GM19035 (cell line): ENCODE results near the gene FGGY.

Source experiments
- ATAC-seq: cut with Tn5 transposase; IDR thresholded peaks from one replicate; pipeline ENCODE4 v1.9.1; 2021; ENCODE audit not compliant: unreplicated experiment

FGGY gene

GRCh38 chr1:59750328-59751003 is 453.6 kb downstream of the FGGY start:
- ATAC-seq: no peak

DNA sequence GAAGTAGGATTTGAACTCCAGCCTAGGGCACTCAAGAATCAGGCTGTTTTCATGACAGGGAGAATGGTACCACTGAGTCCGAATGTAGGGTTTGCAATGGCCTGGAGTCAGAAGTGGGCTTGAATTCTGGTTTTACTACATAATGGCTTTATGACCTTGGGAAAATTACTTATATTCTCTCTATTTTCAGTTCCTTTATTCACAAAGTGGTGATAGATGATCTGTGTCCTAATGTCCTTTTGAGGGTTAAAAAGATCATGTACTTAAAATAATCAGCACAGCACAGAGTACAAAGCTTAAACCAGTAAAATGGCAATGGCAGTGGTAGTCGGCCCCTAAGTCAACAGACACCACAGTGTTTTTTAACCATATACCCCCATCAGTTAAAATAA is 454.1 kb downstream of the FGGY start:
- ATAC-seq: no peak

GRCh38 chr1:59751801-59752200 is 454.9 kb downstream of the FGGY start:
- no peak for ATAC-seq

- peak; percentile 68 for ATAC-seq
Measured at GRCh38 chr1:59752556-59753414, 455.9 kb downstream of the FGGY start.

GRCh38 chr1:59755069-59755685 is 458.3 kb downstream of the FGGY start:
- ATAC-seq: no peak

DNA sequence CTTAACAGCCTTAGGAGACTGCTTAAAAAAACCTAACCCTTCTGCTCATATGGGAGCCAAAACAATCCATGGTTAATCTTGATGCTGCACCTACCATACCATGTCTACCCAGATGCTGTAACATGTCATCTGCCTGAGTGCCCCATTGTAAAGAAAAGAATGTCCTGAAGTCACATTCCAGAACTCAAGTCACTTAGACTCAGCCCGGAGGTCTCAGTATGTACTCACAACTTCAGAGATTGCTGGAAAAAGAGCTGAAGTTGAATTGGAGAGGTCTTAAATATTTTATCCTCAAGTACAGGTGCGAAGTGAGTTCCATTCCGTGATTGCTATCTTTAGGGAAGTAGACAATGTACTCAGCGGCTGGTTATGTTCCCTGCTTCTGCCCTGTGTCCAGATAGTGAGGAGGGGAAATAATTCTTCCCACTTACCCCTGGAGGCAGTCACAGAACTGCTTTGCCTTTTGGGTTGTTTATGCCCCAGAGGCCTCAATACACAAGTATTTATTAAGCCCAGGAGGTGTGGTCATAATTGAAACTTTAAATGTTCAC is 460.4 kb downstream of the FGGY start:
- ATAC-seq: no peak

GRCh38 chr1:59759156-59759925 is 462.4 kb downstream of the FGGY start:
- ATAC-seq: peak; percentile 87

- ATAC-seq: no peak
Measured at GRCh38 chr1:59761443-59761842, 464.5 kb downstream of the FGGY start.

GRCh38 chr1:59763418-59763817 is 466.5 kb downstream of the FGGY start:
- ATAC-seq: no peak

GRCh38 chr1:59765011-59765730 is 468.3 kb downstream of the FGGY start:
- no peak for ATAC-seq

DNA sequence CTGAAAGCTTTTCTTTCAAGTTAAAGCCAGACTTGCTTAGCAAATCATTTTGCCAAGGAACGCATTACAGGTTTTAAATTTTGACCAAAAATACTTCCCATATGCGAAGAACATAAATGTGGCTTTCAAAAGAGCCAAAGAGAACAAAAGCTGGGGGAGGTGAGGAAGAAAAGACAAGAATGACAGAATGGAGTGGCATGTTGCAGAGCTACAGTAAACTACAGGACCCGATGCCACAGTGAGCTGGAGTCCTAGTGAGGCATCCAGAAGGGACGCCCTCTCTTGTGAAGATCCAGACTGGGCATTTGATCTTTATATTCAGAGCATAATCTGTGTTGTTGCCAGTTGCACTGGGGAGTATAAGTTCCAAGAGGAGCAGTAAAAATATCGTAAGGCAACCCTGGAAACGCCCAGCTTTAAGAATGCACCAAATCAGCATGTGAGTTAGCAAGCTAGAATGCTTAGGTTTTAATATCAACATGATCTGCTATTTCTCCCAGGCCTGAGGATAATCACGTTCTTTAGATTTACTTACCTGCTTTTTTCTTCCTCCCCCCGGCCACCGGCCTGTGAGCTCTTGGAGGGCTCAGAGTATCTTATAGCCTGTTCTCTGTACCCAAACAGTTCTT is 469.4 kb downstream of the FGGY start:
- no peak for ATAC-seq

DNA sequence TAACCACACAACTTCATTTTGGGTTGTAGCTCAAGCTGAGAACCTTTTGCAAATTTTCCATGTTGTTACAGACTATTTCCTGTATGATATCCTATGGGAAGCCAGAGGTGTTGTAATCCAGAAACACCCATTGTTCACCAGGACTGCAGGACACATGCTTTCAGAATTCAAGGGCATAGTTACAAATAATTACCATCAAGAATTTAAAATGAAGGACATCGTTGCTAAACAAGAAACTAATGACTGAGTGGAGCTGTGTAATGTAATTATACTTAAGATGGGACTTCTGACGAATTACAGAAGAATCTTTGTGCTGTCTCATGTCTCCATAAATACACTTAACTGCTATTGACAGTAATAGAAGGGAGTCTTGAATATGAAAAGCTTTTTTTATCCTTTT is 470.2 kb downstream of the FGGY start:
- no peak for ATAC-seq

GRCh38 chr1:59768792-59769735 is 472.2 kb downstream of the FGGY start:
- no peak for ATAC-seq

- no peak for ATAC-seq
Measured at GRCh38 chr1:59769736-59770095, 472.8 kb downstream of the FGGY start.

- no peak for ATAC-seq
Measured at GRCh38 chr1:59771361-59771760, 474.5 kb downstream of the FGGY start.

DNA sequence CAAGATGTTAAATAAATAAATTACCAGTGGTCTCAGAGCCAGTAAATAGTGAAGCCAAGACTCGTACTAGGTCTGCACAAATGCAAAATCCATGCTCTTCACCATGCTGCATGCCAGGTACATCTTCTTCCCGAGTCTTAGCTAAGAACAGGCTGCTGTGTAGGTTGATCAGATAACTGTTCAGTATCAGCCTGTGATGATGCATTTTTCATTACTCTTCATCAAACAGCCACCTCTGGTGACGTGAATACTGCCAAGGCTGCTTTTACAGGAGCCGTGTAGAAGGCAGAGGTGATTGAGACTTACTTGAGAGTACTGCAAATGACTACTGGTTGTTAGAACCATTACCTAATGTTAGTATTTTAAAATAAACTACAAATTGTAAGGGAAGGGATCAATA is 478.6 kb downstream of the FGGY start:
- no peak for ATAC-seq

DNA sequence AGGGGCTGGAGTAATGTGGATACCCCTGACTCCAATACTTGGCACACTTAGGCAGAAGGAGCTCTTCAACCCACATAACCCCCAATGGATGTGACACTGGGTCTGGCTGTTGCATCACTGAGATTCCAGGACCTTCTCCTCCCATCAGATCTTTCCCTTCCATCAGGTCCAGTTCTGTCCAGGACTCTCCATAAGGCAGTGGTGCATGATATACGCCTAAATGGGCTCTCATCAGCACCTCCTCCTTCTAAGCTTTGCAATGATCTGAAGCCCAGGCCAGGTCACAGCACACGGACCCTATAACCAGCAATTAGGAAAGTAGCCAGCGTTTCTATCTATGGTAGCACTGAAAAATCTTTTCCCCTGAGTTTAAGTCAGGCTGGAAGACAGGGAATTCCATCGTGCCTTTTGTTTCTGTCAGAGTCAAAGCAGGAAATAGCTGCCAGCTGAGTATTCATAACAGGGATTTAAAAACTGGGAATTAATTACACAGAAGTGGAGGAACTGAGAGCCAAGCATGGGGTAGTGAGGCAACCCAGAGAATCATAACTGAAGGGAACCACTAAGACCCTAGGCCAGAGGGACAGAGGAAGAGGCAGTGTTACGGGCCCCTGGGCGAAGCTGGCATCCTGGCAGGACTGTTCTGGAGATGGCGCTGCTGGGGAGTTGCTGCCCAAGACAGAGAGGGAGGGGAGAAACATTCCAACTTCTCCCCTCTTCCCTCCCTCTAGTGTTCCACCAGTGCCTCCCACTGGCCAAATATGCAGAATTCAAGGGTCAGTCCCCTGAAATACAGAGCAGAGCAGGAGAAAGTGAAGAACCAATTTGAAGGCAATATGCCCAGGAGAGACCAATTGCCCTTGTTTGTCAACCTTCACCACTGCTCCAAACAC is 480.3 kb downstream of the FGGY start:
- ATAC-seq: no peak

DNA sequence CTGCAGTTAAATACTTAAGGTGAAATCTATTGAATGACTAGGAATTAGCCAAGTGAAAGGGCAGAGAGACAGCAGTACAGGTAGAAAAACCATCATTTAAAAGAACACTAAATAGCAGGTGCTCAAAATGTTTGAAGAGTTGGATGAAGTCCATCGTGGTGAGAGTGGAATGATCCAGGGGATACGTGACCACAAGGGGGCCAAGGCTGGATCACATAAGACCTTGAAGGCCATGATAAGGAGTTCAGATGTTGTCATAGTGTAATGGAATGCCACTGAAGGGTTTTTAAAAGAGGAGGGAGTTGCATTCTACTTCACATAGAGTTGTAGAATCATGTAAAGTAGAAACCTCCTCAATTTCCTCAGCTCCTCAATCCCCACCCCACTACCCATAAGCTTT is 483.1 kb downstream of the FGGY start:
- no peak for ATAC-seq
